HG02943 (cell line): Measurements from ENCODE around the gene ADGRB3.
"Not testable (repeated sequence)": the region's sequence is repeated elsewhere in the genome, so short reads cannot be mapped to it uniquely, and the experiment has no call there.

Source experiments
- ATAC-seq: cut with Tn5 transposase; IDR thresholded peaks from one replicate; pipeline ENCODE4 v1.9.1; 2021; ENCODE audit warnings: mild to moderate bottlenecking, low read depth, moderate library complexity; ENCODE audit not compliant: unreplicated experiment

The ADGRB3 gene

GRCh38 chr6:68774843-68775242, 139.8 kb downstream of the ADGRB3 start:
- no peak for ATAC-seq

- no peak for ATAC-seq
Observed at GRCh38 chr6:68776354-68776753, 141.3 kb downstream of the ADGRB3 start.

GRCh38 chr6:68777956-68778355, 142.9 kb downstream of the ADGRB3 start:
- no peak for ATAC-seq

GRCh38 chr6:68778356-68779020, 143.4 kb downstream of the ADGRB3 start:
- no peak for ATAC-seq

GRCh38 chr6:68779366-68779765, 144.3 kb downstream of the ADGRB3 start:
- no peak for ATAC-seq

GRCh38 chr6:68790128-68790527, 155.0 kb downstream of the ADGRB3 start:
- ATAC-seq, result not testable (repeated sequence)

GRCh38 chr6:68814976-68815375, 179.9 kb downstream of the ADGRB3 start:
- not testable (repeated sequence) for ATAC-seq

- no peak for ATAC-seq
Observed at GRCh38 chr6:68826501-68826900, 191.4 kb downstream of the ADGRB3 start.

- ATAC-seq, result no peak
Observed at GRCh38 chr6:68834551-68834950, 199.5 kb downstream of the ADGRB3 start.

- no peak for ATAC-seq
Observed at GRCh38 chr6:68838571-68838970, 203.5 kb downstream of the ADGRB3 start.

- no peak for ATAC-seq
Observed at GRCh38 chr6:68852791-68853190, 217.7 kb downstream of the ADGRB3 start.

GRCh38 chr6:68859233-68859632, 224.2 kb downstream of the ADGRB3 start:
- no peak for ATAC-seq

GRCh38 chr6:68868646-68869045, 233.6 kb downstream of the ADGRB3 start:
- ATAC-seq, result no peak

GRCh38 chr6:68873236-68873635, 238.2 kb downstream of the ADGRB3 start:
- ATAC-seq, result no peak

- no peak for ATAC-seq
Observed at GRCh38 chr6:68874747-68875146, 239.7 kb downstream of the ADGRB3 start.

- no peak for ATAC-seq
Observed at GRCh38 chr6:68875403-68875802, 240.3 kb downstream of the ADGRB3 start.

- no peak for ATAC-seq
Observed at GRCh38 chr6:68876792-68877493, 241.9 kb downstream of the ADGRB3 start.

GRCh38 chr6:68880050-68880813, 245.2 kb downstream of the ADGRB3 start:
- ATAC-seq, result no peak

- not testable (repeated sequence) for ATAC-seq
Observed at GRCh38 chr6:68883325-68883724, 248.2 kb downstream of the ADGRB3 start.

GRCh38 chr6:68891419-68891818, 256.3 kb downstream of the ADGRB3 start:
- no peak for ATAC-seq

GRCh38 chr6:68892452-68892851, 257.4 kb downstream of the ADGRB3 start:
- no peak for ATAC-seq
